ENCODE measurements around the gene DUSP5. TPM values are rescaled to one million over a fixed set of nuclear protein-coding genes. Genes with fewer than 3 reads are reported as not detected.

Gene DUSP5
- total RNA-seq, 6 experiments from 2014 or later, result 31.9 to 58.2 (median 35.0) TPM

GRCh38 chr10:110474826-110475225 lies 22.9 kb upstream of the DUSP5 start:
- no peak for TF ChIP-seq CTCF (IDR thresholded peaks at IDR 0.05)
- no peaks in the 10 kb centered on the region; the same call in 1 of the 2 replicates for H3K27me3 Mint-ChIP-seq (ENCODE audit: insufficient read depth)
- peaks cover 5% of the 10 kb centered on the region; the same call in 1 of the 2 replicates for H3K9me3 Mint-ChIP-seq
- no peak overlapping the region for H3K4me3 Mint-ChIP-seq
- no peak for DNase-seq
- peaks cover 11% of the 10 kb centered on the region for H3K4me1 Mint-ChIP-seq (ENCODE audit: low read depth)
- H3K36me3 Mint-ChIP-seq (ENCODE audit: low read depth), result peaks cover 4% of the 10 kb centered on the region; the same call in 1 of the 2 replicates
- no peak overlapping the region for H3K27ac Mint-ChIP-seq

GRCh38 chr10:110475722-110476515 lies 21.8 kb upstream of the DUSP5 start:
- Mint-ChIP-seq H3K4me1 (ENCODE audit: low read depth) (peaks cover 11% of the 10 kb centered on the region), H3K4me3 (no peak overlapping the region), H3K27ac (no peak overlapping the region), H3K36me3 (ENCODE audit: low read depth) (no peaks in the 10 kb centered on the region), H3K27me3 (ENCODE audit: insufficient read depth) (no peaks in the 10 kb centered on the region; the same call in 1 of the 2 replicates), H3K9me3 (no peaks in the 10 kb centered on the region)
- DNase-seq, result no peak
- no peak for TF ChIP-seq CTCF (IDR thresholded peaks at IDR 0.05)

- H3K27ac Mint-ChIP-seq, result no peak overlapping the region
- no peaks in the 10 kb centered on the region for H3K9me3 Mint-ChIP-seq
- no peak overlapping the region for H3K4me3 Mint-ChIP-seq
- DNase-seq, result no peak
- no peaks in the 10 kb centered on the region for H3K27me3 Mint-ChIP-seq (ENCODE audit: insufficient read depth)
- peaks cover 17% of the 10 kb centered on the region for H3K4me1 Mint-ChIP-seq (ENCODE audit: low read depth)
- TF ChIP-seq CTCF (IDR thresholded peaks at IDR 0.05), result no peak
- H3K36me3 Mint-ChIP-seq (ENCODE audit: low read depth), result no peaks in the 10 kb centered on the region
Observed at GRCh38 chr10:110479710-110480109, 18.0 kb upstream of the DUSP5 start.

- Mint-ChIP-seq H3K4me3 (no peak overlapping the region), H3K36me3 (ENCODE audit: low read depth) (no peaks in the 10 kb centered on the region), H3K9me3 (no peaks in the 10 kb centered on the region), H3K27me3 (ENCODE audit: insufficient read depth) (no peaks in the 10 kb centered on the region), H3K4me1 (ENCODE audit: low read depth) (peaks cover 17% of the 10 kb centered on the region), H3K27ac (no peak overlapping the region)
- DNase-seq, result no peak
- 0 out of 2 replicates have a peak, but pooled peaks have one; percentile 7 for TF ChIP-seq CTCF (IDR thresholded peaks at IDR 0.05)
Observed at GRCh38 chr10:110480387-110480786, 17.3 kb upstream of the DUSP5 start.

- no peaks in the 10 kb centered on the region; the same call in 1 of the 2 replicates for H3K27me3 Mint-ChIP-seq (ENCODE audit: insufficient read depth)
- no peak overlapping the region for H3K4me3 Mint-ChIP-seq
- no peaks in the 10 kb centered on the region for H3K36me3 Mint-ChIP-seq (ENCODE audit: low read depth)
- no peak for DNase-seq
- TF ChIP-seq CTCF (IDR thresholded peaks at IDR 0.05), result no peak
- no peak overlapping the region; the same call in 1 of the 2 replicates for H3K27ac Mint-ChIP-seq
- H3K4me1 Mint-ChIP-seq (ENCODE audit: low read depth), result peaks cover 22% of the 10 kb centered on the region
- no peaks in the 10 kb centered on the region for H3K9me3 Mint-ChIP-seq
Observed at GRCh38 chr10:110481919-110482318, 15.8 kb upstream of the DUSP5 start.
